ENCODE data around the gene RABL6.

- TF ChIP-seq CTCF (conservative IDR thresholded peaks at IDR 0.05 in 1 of 2, IDR thresholded peaks at IDR 0.05 in 1 of 2; ENCODE audit: low read depth in 1 of 2, low read length in 2 of 2) (no peak), EZH2 (IDR thresholded peaks at IDR 0.05; ENCODE audit: low read length, missing control alignments) (no peak)
These were observed 40.2 kb downstream of the RABL6 start for GRCh38 chr9:136847826-136848392.
